ENCODE results near the gene MALRD1.

DNA sequence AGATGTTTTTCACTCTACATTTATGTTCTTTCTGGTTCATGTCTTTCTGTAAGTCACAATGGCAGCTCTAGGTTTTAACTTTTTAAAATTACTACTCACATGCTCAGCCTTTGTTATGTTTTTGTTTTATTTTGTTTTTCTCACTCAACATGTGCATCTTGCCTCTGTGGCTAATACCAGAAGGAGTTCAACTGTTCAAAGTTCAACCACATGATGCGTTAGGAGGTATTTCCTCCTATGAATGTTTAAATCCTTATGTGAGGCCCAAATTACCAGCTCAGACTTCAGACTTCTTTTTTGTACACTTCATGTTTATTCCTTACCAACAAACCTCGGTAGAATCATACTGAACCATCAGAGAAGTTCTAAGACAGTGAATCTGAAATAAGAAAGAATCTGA is 151.6 kb downstream of the MALRD1 start:
- TF ChIP-seq POLR2A (IDR thresholded peaks at IDR 0.05) (no peak), POLR2AphosphoS5 (IDR thresholded peaks at IDR 0.05) (no peak)

Data from sigmoid colon (tissue), 4 donors.